H1 (cell line): ENCODE measurements around the gene CFAP74. TPM values are rescaled to one million over a fixed set of nuclear protein-coding genes. Genes with fewer than 3 reads are reported as not detected.

Experiments used
- CTCF ChIA-PET: fragments of 300-600 bp; sonication (Branson Sonifier 250); formaldehyde crosslinking; loops from one replicate; lab custom pipeline; 2021; ENCODE audit not compliant: partially characterized antibody; lab: Charles Lee
- POLR2A ChIA-PET: fragments of 300-600 bp; sonication (Branson Sonifier 250); formaldehyde crosslinking; loops from one replicate; lab custom pipeline; 2021; ENCODE audit warnings: inconsistent platforms; ENCODE audit not compliant: partially characterized antibody; lab: Charles Lee
- DNase-seq, 2 experiments: peaks; one replicate each; pipeline versions ENCODE4 v3.0.0 to v3.0.0-alpha.2; 2010 to 2022; ENCODE audit warnings: low spot score in 2 of 2, low read depth in 1 of 2, mixed read lengths in 1 of 2
- FAIRE-seq: peaks from 2 replicates; lab custom pipeline; 2011; peaks lifted over from hg19 to GRCh38; lab: Jason Lieb, UNC
- H2AFZ ChIP-seq: 2 replicates; pipeline ENCODE4 v1.8.1; 2012; ENCODE audit warnings: low read length, inconsistent platforms
- H2AK5ac ChIP-seq: 2 replicates; pipeline ENCODE4 v1.6.1; 2013; ENCODE audit warnings: low read depth, low read length
- H2BK120ac ChIP-seq: replicated peaks from 2 replicates; pipeline ENCODE3; 2013; ENCODE audit warnings: low read depth, low read length, inconsistent platforms
- H2BK12ac ChIP-seq: 2 replicates; pipeline ENCODE4 v1.6.1; 2013; ENCODE audit warnings: low read depth, low read length
- H2BK15ac ChIP-seq: 2 replicates; pipeline ENCODE4 v1.6.1; 2013; ENCODE audit warnings: low read length
- H2BK20ac ChIP-seq: 2 replicates; pipeline ENCODE4 v1.6.1; 2013; ENCODE audit warnings: low read length
- H2BK5ac ChIP-seq: 2 replicates; pipeline ENCODE4 v1.6.1; 2013; ENCODE audit warnings: low read depth, low read length
- H3K14ac ChIP-seq: 2 replicates; pipeline ENCODE4 v1.6.1; 2013; ENCODE audit warnings: inconsistent platforms; ENCODE audit not compliant: insufficient read length
- H3K18ac ChIP-seq: 2 replicates; pipeline ENCODE4 v1.6.1; 2013; ENCODE audit warnings: low read length; ENCODE audit errors: extremely low read depth
- H3K23ac ChIP-seq: 2 replicates; pipeline ENCODE4 v1.6.1; 2013; ENCODE audit warnings: inconsistent platforms; ENCODE audit not compliant: insufficient read length
- H3K23me2 ChIP-seq: 2 replicates; pipeline ENCODE4 v1.6.1; 2013; ENCODE audit warnings: low read depth, low read length
- H3K27ac ChIP-seq: 2 replicates; pipeline ENCODE4 v1.6.1; 2011; ENCODE audit warnings: low read depth, low read length, inconsistent platforms
- H3K27me3 ChIP-seq, 4 experiments: replicated peaks in 1 of 4; 1 replicate in 1 of 4; 2 replicates in 3 of 4; pipeline versions ENCODE4 v1.6.1 to v1.8.1; 2011 to 2013; ENCODE audit warnings: low read length in 3 of 4, mild to moderate bottlenecking in 3 of 4, inconsistent platforms in 2 of 4, mixed read lengths in 2 of 4, moderate library complexity in 1 of 4; ENCODE audit not compliant: control insufficient read depth in 3 of 4, insufficient read depth in 3 of 4; ENCODE audit errors: extremely low read depth in 1 of 4
- H3K36me3 ChIP-seq, 4 experiments: 2 replicates each; pipeline versions ENCODE4 v1.6.1 to v1.8.1; 2011 to 2013; ENCODE audit warnings: mild to moderate bottlenecking in 4 of 4, low read length in 3 of 4, moderate library complexity in 2 of 4, control low read depth in 1 of 4, inconsistent platforms in 1 of 4; ENCODE audit not compliant: insufficient read depth in 4 of 4, control insufficient read depth in 2 of 4
- H3K4ac ChIP-seq: replicated peaks from 2 replicates; pipeline ENCODE3; 2013; ENCODE audit warnings: low read length, low read depth, mixed read lengths, inconsistent platforms; ENCODE audit not compliant: insufficient read length
- H3K4me1 ChIP-seq, 4 experiments: replicated peaks in 1 of 4; 1 replicate in 1 of 4; 2 replicates in 3 of 4; pipeline versions ENCODE4 v1.6.1 to v1.8.1; 2011 to 2013; ENCODE audit warnings: low read length in 3 of 4, inconsistent platforms in 2 of 4, mixed read lengths in 1 of 4; ENCODE audit not compliant: insufficient read depth in 4 of 4, control insufficient read depth in 3 of 4
- H3K4me2 ChIP-seq, 2 experiments: 2 replicates each; pipeline versions ENCODE4 v1.6.1 to v1.8.1; 2011 to 2013; ENCODE audit warnings: low read depth in 2 of 2, low read length in 2 of 2, control low read depth in 1 of 2, inconsistent platforms in 1 of 2, mild to moderate bottlenecking in 1 of 2; ENCODE audit not compliant: insufficient read depth in 1 of 2
- H3K4me3 ChIP-seq, 4 experiments: fragments of 200-600, 300-600 bp in 1 of 4; sonication (generic), shearing (Covaris generic), sonication (Bioruptor Twin) in 1 of 4; 2 replicates each; pipeline versions ENCODE4 v1.5.1 to v1.8.1; 2011 to 2016; ENCODE audit warnings: low read length in 4 of 4, low read depth in 3 of 4, control low read depth in 2 of 4, inconsistent platforms in 2 of 4, mild to moderate bottlenecking in 2 of 4, mixed read lengths in 1 of 4, moderate library complexity in 1 of 4; ENCODE audit not compliant: insufficient read depth in 2 of 4; ENCODE audit errors: extremely low read depth in 1 of 4
- H3K56ac ChIP-seq: replicated peaks from 2 replicates; pipeline ENCODE3; 2013; ENCODE audit warnings: low read depth, mild to moderate bottlenecking, mixed read lengths, low read length, inconsistent platforms; ENCODE audit not compliant: insufficient read length
- H3K79me1 ChIP-seq: 2 replicates; pipeline ENCODE4 v1.6.1; 2013; ENCODE audit warnings: low read depth, low read length, control low read depth
- H3K79me2 ChIP-seq, 2 experiments: 2 replicates each; pipeline versions ENCODE4 v1.6.1 to v1.8.1; 2012 to 2013; ENCODE audit warnings: low read length in 2 of 2, mild to moderate bottlenecking in 2 of 2, inconsistent platforms in 1 of 2; ENCODE audit not compliant: insufficient read depth in 2 of 2, control insufficient read depth in 1 of 2
- H3K9ac ChIP-seq, 4 experiments: replicated peaks in 1 of 4; 1 replicate in 1 of 4; 2 replicates in 3 of 4; pipeline versions ENCODE4 v1.6.1 to v1.8.1; 2011 to 2013; ENCODE audit warnings: low read depth in 3 of 4, low read length in 3 of 4, control low read depth in 2 of 4, mild to moderate bottlenecking in 2 of 4, moderate library complexity in 2 of 4, inconsistent platforms in 1 of 4; ENCODE audit errors: extremely low read depth in 1 of 4
- H3K9me3 ChIP-seq, 2 experiments: 2 replicates each; pipeline versions ENCODE4 v1.6.1 to v1.8.1; 2012 to 2013; ENCODE audit warnings: mild to moderate bottlenecking in 2 of 2, moderate library complexity in 2 of 2, control low read depth in 1 of 2, inconsistent platforms in 1 of 2, low read depth in 1 of 2, low read length in 1 of 2, mixed read lengths in 1 of 2; ENCODE audit not compliant: insufficient read depth in 2 of 2
- H4K20me1 ChIP-seq, 2 experiments: replicated peaks in 1 of 2; 2 replicates each; pipeline versions ENCODE3 to v1.8.1; 2011 to 2013; ENCODE audit warnings: inconsistent platforms in 2 of 2, low read length in 2 of 2, mild to moderate bottlenecking in 1 of 2; ENCODE audit not compliant: insufficient read depth in 2 of 2, control insufficient read depth in 1 of 2
- H4K5ac ChIP-seq: 2 replicates; pipeline ENCODE4 v1.6.1; 2013; ENCODE audit warnings: low read length, low read depth, mixed read lengths, inconsistent platforms; ENCODE audit not compliant: insufficient read length
- H4K8ac ChIP-seq: 2 replicates; pipeline ENCODE4 v1.8.0; 2013; ENCODE audit warnings: mild to moderate bottlenecking, moderate library complexity, low read length, inconsistent platforms; ENCODE audit not compliant: insufficient read depth; ENCODE audit errors: extremely low read depth
- H4K91ac ChIP-seq: replicated peaks from 2 replicates; pipeline ENCODE3; 2013; ENCODE audit warnings: low read length, mixed read lengths, inconsistent platforms; ENCODE audit not compliant: insufficient read length
- BCL11A ChIP-seq, 2 experiments: IDR thresholded peaks; one replicate each; pipeline ENCODE4 v1.6.1; 2011; ENCODE audit warnings: low read depth in 2 of 2, low read length in 2 of 2, mild to moderate bottlenecking in 2 of 2
- BRCA1 ChIP-seq: IDR thresholded peaks from 2 replicates; pipeline ENCODE4 v1.6.1; 2012; ENCODE audit warnings: low read depth, low read length, improper control_type of control experiment
- CBX5 ChIP-seq: fragments of 300-800, 300-1000 bp; sonication (generic); IDR thresholded peaks from 2 replicates; pipeline ENCODE4 v1.7.1; 2016; ENCODE audit warnings: antibody characterized with exemption, low read length, low read depth
- CBX8 ChIP-seq: fragments of 300-800, 300-1000 bp; sonication (generic); IDR thresholded peaks from 2 replicates; pipeline ENCODE4 v1.7.1; 2016; ENCODE audit warnings: low read depth, low read length, borderline replicate concordance
- CHD1 ChIP-seq: IDR thresholded peaks from 2 replicates; pipeline ENCODE4 v1.6.1; 2012; ENCODE audit warnings: low read depth, low read length, improper control_type of control experiment
- FOSL1 ChIP-seq: IDR thresholded peaks from 2 replicates; pipeline ENCODE4 v1.6.1; 2011; ENCODE audit warnings: mild to moderate bottlenecking, low read depth, low read length, moderate library complexity; ENCODE audit not compliant: insufficient read depth
- GTF2F1 ChIP-seq: IDR thresholded peaks from 2 replicates; pipeline ENCODE4 v1.6.1; 2012; ENCODE audit warnings: low read depth, low read length, improper control_type of control experiment, borderline replicate concordance
- HDAC2 ChIP-seq, 2 experiments: fragments of 300-600 bp in 1 of 2; sonication (generic) in 1 of 2; IDR thresholded peaks; 2 replicates each; pipeline ENCODE4 v1.6.1; 2011 to 2012; ENCODE audit warnings: low read depth in 2 of 2, low read length in 2 of 2, mild to moderate bottlenecking in 2 of 2, moderate library complexity in 2 of 2, borderline replicate concordance in 1 of 2, inconsistent platforms in 1 of 2
- KDM5A ChIP-seq: fragments of 200-600 bp; IDR thresholded peaks from 2 replicates; pipeline ENCODE4 v1.7.1; 2012; ENCODE audit warnings: mild to moderate bottlenecking, low read length, inconsistent platforms, mixed read lengths
- SIX5 ChIP-seq: IDR thresholded peaks from 2 replicates; pipeline ENCODE4 v1.6.1; 2011; ENCODE audit warnings: mild to moderate bottlenecking, low read depth, low read length
- SP4 ChIP-seq: IDR thresholded peaks from 2 replicates; pipeline ENCODE4 v1.6.1; 2012; ENCODE audit warnings: low read length, inconsistent platforms
- TAF1 ChIP-seq: IDR thresholded peaks from 2 replicates; pipeline ENCODE4 v1.6.1; 2011; ENCODE audit warnings: mild to moderate bottlenecking, low read depth, low read length
- WGBS, 2 experiments: shearing (Covaris generic) in 1 of 2; methylation state at CpG; one replicate each; pipeline versions ENCODE4 v1.1.6 to v1.1.7; 2013 to 2015; ENCODE audit warnings: low lambda C conversion rate in 2 of 2, mixed read lengths in 2 of 2, inconsistent platforms in 1 of 2, low coverage in 1 of 2, missing lambda C conversion rate in 1 of 2; ENCODE audit not compliant: insufficient replicate concordance in 2 of 2, insufficient coverage in 1 of 2, insufficient read length in 1 of 2; ENCODE audit errors: extremely low coverage in 1 of 2, missing lambda C conversion rate in 1 of 2; 5-methylcytosine and 5-hydroxymethylcytosine counted together
- polyA plus RNA-seq, 7 experiments: library from polyadenylated mRNA; depleted of rRNA in 3 of 7; stranded (reverse) in 5 of 7; unstranded in 2 of 7; fragments of >200 nt in 5 of 7; fragments of 200-250 nt in 2 of 7; gene quantifications; 1 replicate in 5 of 7; 2 replicates in 1 of 7; 4 replicates in 1 of 7; pipeline versions ENCODE4 v1.2.1 to v1.2.3, GENCODE V29; 2011 to 2013; ENCODE audit warnings: missing spikeins in 2 of 7, mixed read lengths in 2 of 7
- total RNA-seq: library from RNA; stranded (reverse); fragmentation: NEBNext Ultra II Directional; extraction: Animal tissue kit (Norgen Biotek cat#: 25700); gene quantifications from 2 replicates; pipeline ENCODE4 v1.2.1, GENCODE V29; 2021
- TF ChIP-seq, protein P1 (sequence below): IDR thresholded peaks from 2 replicates; pipeline ENCODE4 v1.6.1; 2011; ENCODE audit warnings: low read depth, mild to moderate bottlenecking, low read length; ENCODE audit not compliant: insufficient read depth

CFAP74 gene
- total and polyA plus RNA-seq, 2 of the 8 experiments (the other 6 are each of a cell fraction or from before 2014, with no cell fraction given): 0.09 to 0.20 TPM

- FAIRE-seq: no peak
- H3K56ac ChIP-seq: no peak overlapping the region
- no peak overlapping the region for H3K23ac ChIP-seq
- no peak overlapping the region for H2AFZ ChIP-seq
- no peak overlapping the region for H4K5ac ChIP-seq
- H3K79me1 ChIP-seq: no peaks in the 10 kb centered on the region
- H4K20me1 ChIP-seq: peaks cover 0 to 2% of the 10 kb centered on the region in 2 experiments
- no peaks in the 10 kb centered on the region for H3K79me2 ChIP-seq
- H3K9ac ChIP-seq: no peak overlapping the region
- H2BK15ac ChIP-seq: peak overlapping the region; percentile 19; the same call in 1 of the 2 replicates
- peaks cover 0 to 16% of the 10 kb centered on the region in 2 experiments; a peak in 2 of 4 replicates for H3K9me3 ChIP-seq
- H3K4me1 ChIP-seq: no peaks in the 10 kb centered on the region
- DNase-seq: no peak
- no peaks in the 10 kb centered on the region for H3K27me3 ChIP-seq
- no peak overlapping the region for H2BK120ac ChIP-seq
- H3K27ac ChIP-seq: no peak overlapping the region
- H3K36me3 ChIP-seq: no peaks in the 10 kb centered on the region
- no peak overlapping the region for H3K4me3 ChIP-seq
- CTCF ChIA-PET: no interaction called here
- WGBS, 2 experiments: 87 to 100% methylated on average over 1 to 16 of the region's 16 CpGs
- H3K4ac ChIP-seq: no peak overlapping the region
- TF ChIP-seq CHD1 (no peak), SIX5 (no peak), CBX8 (no peak), FOSL1 (no peak), TAF1 (no peak), SP4 (no peak), BCL11A (IDR thresholded peaks at IDR 0.05; ENCODE audit: low read depth in 2 of 2, low read length in 2 of 2) (no peak), CBX5 (no peak), BRCA1 (no peak), GTF2F1 (no peak), KDM5A (no peak), HDAC2 (IDR thresholded peaks at IDR 0.05; ENCODE audit: borderline replicate concordance in 1 of 2, low read depth in 2 of 2, low read length in 2 of 2) (no peak)
- TF ChIP-seq, protein P1, sequence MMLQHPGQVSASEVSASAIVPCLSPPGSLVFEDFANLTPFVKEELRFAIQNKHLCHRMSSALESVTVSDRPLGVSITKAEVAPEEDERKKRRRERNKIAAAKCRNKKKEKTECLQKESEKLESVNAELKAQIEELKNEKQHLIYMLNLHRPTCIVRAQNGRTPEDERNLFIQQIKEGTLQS: no peak
- no peak overlapping the region for H4K91ac ChIP-seq
- H2BK12ac ChIP-seq: no peak overlapping the region
- POLR2A ChIA-PET: no interaction called here
- H4K8ac ChIP-seq: 0 out of 2 replicates have a peak overlapping the region, but pooled peaks have one; percentile 25
- peaks cover 5% of the 10 kb centered on the region; the same call in 1 of the 2 replicates for H3K23me2 ChIP-seq
- no peak overlapping the region for H2BK20ac ChIP-seq
- peak overlapping the region; percentile 33; the same call in 1 of the 2 replicates for H2AK5ac ChIP-seq
- no peak overlapping the region for H3K14ac ChIP-seq
- peak overlapping the region; percentile 46; the same call in 1 of the 2 replicates for H2BK5ac ChIP-seq
- no peak overlapping the region for H3K4me2 ChIP-seq
- no peak overlapping the region for H3K18ac ChIP-seq
Observed at GRCh38 chr1:1937549-1938275, 65.9 kb downstream of the CFAP74 start.
